ENCODE measurements around the gene SP4.

SP4 gene

DNA sequence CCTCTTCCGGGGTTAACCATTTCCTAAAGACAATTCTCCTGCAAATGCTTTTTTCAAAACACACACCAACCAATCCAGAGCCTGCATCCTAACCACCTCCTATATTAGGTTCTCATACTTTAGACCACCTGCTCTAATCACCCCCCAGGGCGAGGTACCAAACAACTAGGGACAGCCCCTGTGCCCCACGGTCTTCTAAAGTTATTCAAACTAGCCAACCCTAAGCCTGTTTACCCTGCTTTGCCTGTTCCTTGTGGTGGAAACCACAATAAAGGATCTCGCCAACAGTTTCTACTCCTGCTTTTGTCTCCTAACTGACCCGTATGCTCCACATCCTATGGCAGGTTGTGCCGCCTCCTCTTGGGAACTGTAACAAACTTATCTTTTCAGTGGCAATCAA, 21.1 kb downstream of the SP4 start:
- no peak for DNase-seq

DNA sequence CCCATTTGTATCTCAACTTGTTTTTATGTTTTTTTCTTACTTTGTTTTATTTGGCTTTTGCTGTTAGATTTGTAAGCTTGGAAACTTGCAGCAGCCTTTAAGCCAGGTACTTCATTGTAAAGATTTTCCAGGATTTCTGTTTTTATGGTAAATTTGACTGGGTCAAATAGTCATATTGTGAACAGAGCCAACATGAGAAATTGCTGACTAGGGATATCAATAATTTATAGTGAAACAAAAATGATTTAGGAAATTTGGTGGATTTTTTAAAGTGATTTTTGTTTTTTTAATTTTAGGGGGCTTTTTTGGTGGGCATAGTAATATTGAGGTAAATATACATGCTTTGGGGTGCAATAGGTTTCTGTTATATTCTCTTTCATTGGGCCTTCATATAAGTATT, 22.2 kb downstream of the SP4 start:
- DNase-seq, result no peak

DNA sequence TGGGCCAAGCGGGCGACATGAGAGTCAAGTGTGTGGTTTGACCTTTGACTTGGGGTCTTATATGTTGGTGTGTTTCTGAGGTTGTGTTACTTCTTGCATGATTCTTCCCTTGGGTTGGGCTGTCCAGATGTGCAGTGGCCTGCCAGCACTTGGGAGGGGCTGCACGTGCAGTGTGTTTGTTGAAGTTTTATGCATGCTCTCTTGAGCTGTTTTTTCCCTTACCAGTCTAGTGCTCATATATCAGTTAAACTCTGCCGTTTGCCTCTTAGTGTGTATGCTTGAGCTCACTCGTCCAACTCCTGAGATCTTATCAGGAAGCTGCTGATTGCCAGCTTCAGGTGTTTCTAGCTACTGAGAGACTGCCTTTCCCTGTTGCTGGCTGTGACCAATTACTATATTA, 23.1 kb downstream of the SP4 start:
- no peak for DNase-seq

DNA sequence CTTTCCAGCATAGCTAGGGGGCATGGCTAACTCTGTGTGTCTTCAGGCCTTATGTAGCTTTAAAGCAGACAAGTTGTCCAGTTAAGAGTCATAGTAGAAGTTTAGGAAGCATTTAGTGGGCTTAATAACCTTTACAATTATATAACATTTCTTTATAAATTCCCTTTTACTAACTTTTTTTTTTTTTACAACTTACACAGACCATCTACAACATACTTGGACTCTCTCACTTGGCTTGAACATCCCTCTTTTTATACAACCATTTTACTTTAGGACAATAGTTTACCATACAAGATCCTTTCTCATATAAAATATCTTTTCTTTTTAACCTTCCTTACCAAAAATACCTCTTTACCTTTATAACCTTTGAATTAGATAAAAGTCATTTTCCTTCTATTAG, 26.3 kb downstream of the SP4 start:
- no peak for DNase-seq

DNA sequence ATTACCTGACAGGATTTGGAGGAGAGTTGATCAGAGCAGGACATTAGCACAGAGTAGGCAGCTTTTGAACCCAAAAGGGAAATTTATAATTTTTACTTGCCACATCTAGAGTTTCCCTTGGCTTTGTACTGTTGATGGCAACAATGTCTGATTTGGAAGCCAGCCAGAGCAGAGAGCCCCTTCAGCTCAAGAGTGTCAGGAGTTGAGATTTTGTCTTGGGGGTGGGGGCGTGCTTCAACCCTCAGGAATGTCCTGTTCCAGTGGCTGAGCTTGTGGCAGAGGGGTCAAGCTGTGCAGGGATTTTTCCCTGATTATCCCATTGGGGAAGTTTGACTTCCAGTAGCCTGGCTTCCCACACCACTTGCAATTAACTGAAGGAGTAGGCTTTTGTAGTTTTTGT, 27.0 kb downstream of the SP4 start:
- no peak for DNase-seq

DNA sequence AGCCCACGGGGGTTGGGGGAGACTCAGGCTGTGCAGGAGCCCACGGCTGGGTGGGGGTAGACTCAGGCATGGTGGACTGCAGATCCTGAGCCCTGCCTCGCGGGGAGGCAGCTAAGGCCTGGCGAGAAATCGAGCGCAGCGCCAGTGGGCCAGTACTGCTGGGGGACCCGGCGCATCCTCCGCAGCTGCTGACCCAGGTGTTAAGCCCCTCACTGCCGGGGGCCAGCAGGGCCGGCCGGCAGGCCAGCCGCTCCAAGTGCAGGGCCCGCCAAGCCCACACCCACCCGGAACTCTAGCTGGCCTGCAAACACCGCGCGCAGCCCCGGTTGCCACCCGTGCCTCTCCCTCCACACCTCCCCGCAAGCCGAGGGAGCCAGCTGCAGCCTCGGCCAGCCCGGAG, 33.4 kb downstream of the SP4 start:
- DNase-seq, result no peak

DNA sequence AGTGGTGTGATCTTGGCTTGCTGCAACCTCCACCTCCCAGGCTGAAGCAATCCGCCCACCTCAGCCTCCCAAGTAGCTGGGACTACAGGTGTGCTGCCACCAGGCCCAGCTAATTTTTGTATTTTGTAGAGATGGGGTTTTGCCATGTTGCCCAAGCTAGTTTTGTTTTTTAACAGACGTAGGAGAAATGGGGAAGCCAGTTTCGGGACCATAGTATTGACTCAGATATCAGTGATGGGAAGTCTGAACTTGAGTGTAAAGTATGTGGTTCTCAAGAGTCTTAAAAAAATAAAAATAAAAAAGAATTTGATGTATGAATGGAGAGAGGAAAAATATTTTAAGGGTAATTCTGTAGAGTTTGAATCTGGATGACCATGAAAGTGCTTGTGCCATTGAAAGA, 34.2 kb downstream of the SP4 start:
- no peak for DNase-seq

DNA sequence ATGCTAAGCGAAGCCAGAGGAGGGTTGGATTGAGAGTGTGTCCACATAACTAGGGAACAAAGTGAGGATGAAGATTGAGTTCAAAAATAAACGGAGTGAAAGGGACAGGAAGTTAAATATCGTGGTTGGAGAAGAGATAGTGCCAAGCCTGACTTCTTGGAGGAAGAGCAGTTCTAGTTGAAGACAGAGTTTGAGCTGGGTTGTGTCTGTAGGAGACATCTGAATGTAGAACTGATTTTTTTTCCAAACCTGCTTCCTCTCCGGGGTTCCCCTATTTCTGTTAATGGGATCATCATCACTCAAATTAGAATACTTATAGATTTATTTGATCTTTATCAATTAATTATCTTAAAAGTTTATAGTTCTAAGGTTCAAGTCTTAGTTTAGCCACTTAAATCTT, 35.6 kb downstream of the SP4 start:
- no peak for DNase-seq

DNA sequence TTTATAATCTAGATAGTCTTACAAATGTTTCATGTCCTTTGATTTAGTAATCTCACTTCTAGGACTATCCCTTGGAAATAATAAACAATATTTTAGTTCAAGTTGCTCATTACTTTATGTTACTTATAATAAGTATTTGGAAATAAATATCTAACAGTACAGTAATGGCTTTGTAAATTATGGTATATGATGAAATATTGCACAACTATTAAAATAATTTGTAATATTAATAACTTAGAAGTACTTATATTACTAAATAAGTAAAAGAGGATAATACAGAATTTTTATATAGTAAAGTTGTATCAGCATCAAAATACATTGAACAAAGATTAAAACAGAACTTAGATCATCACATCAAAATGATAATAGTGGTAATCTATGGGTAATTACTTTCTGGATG, 41.1 kb downstream of the SP4 start:
- DNase-seq, result no peak

DNA sequence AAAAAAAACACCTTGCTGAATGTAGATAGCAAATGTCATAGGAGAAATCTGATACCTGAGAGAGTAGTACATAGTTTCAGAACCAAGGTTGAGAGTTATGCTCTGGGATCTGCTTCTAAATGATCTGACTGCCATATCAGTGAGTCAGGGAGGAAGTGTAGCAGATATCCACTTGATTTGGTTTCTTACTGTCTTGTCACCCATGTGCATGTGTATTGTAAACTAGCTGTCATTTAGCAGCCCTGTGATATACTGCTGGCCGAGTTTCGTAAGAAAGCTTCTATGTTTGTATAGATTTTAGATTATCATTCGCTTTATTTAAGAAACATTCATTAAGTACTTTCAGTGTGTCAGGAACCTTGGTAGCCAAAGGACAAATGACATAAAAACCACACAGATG, 42.0 kb downstream of the SP4 start:
- no peak for DNase-seq

DNA sequence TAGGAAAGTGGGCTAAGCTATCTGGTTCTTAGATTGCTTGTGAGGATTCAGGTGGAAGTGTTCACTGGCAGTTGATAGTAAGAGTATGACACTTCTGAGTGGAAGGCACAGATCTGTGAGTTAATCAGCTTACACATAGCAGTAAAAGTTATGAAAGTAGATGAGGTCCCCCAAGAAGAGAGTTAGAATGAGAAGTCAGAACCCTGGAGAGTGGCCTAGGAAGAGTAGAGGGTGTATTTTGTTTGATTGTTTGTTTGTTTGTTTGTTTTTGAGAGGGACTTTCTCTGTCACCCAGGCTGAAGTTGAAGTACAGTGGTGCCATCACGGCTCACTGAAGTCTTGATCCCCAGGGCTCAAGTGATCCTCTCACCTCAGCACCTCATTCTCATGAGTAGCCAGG, 44.1 kb downstream of the SP4 start:
- DNase-seq, result no peak

DNA sequence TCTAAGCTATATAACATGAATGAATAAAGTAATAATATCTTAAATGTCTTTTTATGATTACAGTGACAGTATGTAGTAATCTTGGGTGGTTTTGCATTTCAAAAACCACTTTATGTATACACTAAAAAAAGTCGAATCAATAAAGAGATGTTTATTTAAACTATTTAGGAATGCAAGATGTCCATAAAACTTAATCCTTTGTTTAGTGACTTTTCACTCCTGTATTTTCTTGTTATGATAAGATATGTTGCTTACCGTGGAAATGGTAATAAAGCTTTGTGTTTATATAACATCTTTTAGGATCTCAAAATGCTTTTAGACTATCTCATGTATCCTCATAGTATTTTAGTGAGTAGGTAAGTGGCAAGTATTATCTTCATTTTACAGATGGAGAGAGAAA, 48.5 kb downstream of the SP4 start:
- DNase-seq, result no peak

DNA sequence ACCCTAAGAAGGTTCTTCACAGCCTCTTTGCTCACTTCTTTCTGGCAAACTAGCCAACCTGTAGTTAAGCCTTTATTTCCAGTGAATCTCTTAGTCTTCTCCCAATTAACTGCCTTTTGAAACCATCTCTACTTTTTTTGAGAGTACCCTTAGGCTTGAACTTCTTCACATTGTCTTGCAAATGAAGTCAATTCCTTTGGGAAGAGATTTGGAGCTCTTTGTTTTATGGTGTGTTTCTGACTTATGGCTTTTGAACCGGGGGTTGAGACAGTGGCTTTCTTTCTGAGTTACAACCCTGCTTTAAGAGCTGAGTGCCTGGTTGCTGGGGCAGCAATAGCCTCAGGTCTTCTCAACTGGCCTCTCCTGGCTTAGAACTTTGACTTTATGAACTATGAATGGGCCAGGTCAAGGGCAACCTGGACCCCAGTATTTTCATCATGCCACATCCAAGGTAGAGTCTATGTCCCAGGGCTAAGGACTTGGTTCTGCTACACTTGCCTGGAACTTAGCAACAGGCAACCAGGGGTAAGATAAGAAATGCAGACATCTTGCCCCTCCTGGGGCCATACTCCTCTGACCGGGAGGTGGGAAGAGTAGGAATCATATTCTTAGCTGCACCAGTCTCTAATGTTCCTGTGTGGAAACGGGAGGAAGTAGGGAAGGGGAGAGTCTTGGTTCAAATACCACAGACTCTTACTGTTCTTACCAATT, 53.0 kb downstream of the SP4 start:
- DNase-seq, result no peak

DNA sequence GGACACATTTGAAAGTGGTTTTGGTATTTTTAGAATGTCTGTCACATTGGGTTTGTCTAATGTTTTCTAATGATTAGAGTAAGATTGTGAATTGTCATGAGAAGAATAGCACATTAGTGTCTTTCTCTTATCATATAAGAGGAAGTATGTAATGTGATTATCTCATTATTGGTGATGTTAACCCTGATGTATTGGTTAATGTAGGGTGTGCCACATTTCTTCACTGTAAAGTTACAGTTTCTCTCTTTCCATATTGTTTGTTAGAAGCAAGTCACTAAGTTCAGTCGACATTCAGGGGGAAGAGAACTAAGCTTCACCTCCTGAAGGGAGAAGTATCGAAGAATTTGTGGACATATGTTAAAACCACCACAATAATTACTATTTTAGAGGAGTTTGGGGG, 58.6 kb downstream of the SP4 start:
- DNase-seq, result no peak

DNA sequence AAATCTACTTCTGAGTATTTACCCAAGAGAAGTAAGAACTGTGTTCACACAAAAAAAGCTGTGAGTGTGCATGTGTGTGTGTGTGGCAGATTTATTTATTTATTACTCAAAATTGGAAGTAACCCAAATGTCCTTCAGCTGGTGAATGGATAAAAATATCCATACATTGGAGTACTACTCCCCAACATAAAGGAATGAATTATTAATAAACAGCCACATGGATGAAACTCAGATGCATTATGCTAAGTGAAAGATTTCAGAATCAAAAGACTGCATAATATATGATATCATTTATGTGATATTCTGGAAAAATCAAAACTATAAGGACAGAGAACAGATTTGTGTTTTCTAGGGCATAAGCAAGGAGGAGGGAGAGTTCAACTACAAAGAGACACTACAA, 67.8 kb downstream of the SP4 start:
- no peak for DNase-seq

DNA sequence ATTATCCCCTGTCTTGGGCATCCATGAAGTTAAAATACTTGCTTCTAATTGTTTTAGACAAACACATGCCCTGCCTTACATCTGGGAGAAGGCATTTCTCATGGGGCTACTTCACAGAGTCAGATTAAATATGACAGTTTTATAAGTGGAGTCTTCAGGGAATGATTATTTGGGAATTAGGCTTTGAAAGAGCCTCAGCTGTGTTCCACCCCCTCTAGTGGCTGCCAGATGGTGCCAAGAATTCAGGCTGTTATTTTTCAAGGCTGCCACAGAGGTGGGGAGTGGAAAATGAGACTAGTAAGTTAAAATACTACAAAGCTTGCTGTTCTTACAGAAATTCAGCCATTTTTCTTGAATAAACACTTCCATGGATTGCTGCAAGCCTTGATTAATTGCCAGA, 69.2 kb downstream of the SP4 start:
- no peak for DNase-seq

DNA sequence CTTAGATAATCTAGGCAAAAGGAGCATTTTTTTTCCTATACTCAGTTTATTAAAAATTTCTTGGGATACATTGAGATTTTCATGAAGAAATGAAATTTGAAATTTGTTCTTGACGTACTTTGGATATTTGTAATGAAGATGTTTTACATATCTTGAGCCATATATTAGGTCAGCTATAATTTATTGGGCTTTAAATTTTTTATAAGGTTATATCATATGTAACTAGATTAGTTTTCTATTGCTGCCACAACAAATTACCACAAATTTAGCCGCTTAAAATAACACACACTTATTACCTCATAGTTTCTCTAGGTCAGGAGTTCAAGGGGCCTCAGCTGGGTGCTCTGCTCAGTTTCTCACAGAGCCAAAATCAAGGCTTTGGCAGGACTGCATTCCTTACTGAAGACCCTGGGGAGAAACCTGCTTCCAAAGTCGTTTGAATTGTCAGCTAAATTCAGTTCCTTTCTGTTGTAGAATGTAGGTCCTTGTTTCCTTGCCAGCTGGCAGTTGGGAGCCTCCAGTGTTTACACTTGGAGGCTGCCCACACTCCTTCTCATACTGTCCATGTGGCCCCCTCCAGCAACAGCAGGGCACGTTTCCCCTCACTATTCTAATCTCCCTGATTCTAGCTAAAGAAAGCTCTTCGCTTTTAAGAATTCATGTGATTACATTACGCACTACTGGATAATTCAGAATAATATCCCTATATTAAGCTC, 72.4 kb downstream of the SP4 start:
- no peak for DNase-seq

DNA sequence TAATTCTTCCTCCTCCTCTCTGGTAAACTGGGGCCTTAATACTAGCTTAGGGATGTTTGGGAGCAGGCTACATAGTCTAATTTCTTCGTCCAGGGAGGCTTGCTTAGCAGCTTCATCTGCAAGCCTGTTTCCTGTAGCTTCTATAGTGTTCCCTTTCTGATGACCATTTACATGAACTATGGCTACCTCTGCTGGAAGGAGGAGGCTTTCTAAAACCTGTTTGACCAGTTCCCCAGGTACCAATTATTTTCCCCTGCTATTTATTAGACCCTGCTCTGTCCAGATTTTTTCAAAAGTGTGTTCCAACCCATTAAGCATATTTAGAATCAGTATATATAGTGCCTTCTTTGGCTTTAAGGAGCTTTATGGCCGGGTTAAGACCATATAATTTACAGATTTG, 76.1 kb downstream of the SP4 start:
- no peak for DNase-seq

DNA sequence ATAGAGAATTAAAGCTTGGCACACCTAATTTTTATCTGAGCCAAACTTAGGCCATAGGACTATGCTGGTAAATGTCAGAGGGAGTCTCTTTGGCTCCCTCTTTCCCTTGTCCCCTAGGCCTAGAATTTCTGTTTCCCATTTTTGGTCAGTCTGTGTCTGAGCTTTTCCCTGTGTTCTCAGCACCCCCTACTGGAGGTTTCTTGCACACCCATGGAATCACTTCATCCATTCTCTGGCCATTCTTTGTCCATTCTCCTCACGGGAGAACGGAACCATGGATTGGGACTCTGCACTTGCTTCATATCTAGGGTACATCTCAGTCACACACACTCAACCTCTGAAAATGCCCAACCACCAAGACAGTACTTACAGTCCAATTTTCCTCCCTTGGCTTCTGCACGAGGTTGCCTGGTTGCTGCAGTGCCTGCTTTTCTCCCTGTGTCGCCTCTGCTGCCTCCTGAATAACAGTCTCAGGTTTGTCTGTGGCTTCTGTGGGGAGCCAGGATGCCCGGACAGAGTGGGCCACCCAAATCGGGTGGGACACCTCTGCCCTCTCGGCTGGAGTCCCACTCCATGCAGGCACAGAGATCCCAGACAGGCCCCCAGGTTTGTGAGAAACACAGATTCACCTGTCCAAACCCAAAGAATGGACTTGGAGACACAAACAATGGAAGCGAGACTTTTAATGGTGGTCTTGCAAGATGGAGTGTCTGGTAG, 79.9 kb downstream of the SP4 start:
- no peak for DNase-seq

DNA sequence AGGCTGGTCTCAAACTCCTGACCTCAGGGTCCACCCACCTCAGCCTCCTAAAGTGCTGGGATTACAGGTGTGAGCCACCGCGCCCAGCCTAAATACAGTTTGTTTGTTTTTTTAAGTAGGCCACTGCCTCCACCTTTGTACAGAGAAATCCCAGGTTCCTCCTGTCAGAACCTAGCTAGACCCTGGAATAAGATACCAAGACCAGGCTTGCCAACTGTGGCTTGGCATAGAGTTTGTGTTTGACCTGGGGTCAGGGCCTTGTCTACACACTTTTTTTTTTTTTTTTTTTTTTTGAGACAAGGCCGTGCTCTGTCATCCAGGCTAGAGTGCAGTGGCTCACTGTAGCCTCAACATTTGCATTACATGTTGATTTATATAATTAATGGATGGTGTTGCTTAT, 80.7 kb downstream of the SP4 start:
- DNase-seq, result no peak

DNA sequence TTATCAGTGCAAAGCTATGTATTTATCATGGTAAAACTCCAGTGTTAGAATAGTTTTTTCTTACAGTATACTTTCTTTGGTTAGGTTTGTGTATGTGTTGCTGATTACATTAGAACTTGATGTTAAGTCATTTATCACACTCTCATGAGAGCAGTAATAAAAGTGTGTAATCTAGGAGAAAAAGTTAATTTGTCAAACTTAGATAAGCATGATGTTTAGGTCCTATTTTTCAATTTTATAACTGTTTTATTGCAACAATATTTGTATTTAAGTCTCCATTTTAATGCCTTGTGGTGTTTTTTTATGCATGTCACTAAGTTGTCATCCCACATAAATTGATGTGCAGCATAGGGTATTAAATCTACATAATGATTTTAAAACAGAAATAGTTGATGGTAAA, 86.2 kb downstream of the SP4 start:
- DNase-seq, result no peak

DNA sequence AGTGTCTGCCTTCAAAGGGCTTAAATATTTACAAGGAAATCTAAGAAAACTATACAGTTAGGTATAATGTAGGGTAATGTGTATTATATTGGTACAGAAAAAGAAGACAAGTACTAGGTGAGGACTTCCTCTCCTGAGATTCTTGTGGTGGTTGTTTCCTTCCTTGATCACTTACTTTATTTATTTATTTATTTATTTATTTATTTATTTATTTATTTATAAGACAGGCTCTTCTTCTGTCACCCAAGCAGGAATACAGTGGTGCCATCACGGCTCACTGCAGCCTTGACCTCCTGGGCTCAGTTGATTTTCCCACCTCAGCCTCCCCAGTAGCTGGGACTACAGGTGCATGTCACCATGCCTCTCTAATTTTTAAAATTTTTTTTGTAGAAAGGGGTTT, 96.8 kb downstream of the SP4 start:
- no peak for DNase-seq

DNA sequence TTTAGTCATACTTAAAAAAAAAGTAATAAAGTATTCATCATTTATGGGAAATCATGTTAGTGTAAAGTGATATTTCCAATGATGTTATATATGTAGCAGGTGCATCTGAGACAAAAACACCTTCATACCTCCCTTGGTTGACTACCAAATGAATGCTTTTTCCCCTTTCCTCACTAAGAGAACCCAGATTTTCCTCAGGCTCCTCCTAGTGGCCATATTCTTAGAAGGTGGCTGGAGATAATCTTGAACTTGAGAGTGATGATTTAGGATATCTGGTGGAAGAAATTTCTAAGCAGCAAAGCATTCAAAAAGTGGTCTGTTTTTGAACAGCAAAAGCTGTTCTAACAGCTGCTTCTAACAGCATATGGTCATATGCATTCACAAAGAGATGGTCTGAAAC, 98.1 kb downstream of the SP4 start:
- no peak for DNase-seq

DNA sequence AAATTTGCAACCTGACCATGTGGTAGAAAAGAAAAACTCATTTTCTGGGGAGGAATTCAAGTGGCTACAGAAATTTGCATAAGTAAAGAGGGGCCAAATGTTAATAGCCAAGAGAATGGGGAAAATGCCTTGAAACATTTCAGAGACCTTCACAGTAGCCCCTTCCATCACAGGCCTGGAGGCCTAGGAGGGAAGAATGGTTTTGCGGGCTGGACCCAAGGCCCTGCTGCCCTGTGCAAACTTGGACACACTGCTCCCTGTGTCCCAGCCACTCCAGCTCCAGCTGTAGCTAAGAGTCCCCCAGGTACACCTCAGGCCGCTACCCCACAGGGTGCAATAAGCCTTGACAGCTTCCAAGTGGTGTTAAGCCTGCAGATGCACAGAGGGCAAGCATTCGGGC, 98.6 kb downstream of the SP4 start:
- no peak for DNase-seq

Measured in effector CD4-positive, alpha-beta T cell (primary cell).